Measurements from ENCODE around the gene TKT.

Gene TKT

GRCh38 chr3:53188720-53189119 lies 67.1 kb downstream of the TKT start:
- TF ChIP-seq CTCF (conservative IDR thresholded peaks at IDR 0.05), result no peak
- no peak overlapping the region for H3K27ac ChIP-seq

- TF ChIP-seq CTCF (conservative IDR thresholded peaks at IDR 0.05), result no peak
- no peak overlapping the region for H3K27ac ChIP-seq
These were observed 67.6 kb downstream of the TKT start for GRCh38 chr3:53188136-53188685.

GRCh38 chr3:53187430-53187829 lies 68.4 kb downstream of the TKT start:
- no peak overlapping the region for H3K27ac ChIP-seq
- no peak for TF ChIP-seq CTCF (conservative IDR thresholded peaks at IDR 0.05)

- no peak overlapping the region for H3K27ac ChIP-seq
- no peak for TF ChIP-seq CTCF (conservative IDR thresholded peaks at IDR 0.05)
These were observed 69.1 kb downstream of the TKT start for GRCh38 chr3:53186726-53187125.

- no peak for TF ChIP-seq CTCF (conservative IDR thresholded peaks at IDR 0.05)
- H3K27ac ChIP-seq, result no peak overlapping the region
These were observed 69.9 kb downstream of the TKT start for GRCh38 chr3:53185761-53186465.

- no peak overlapping the region for H3K27ac ChIP-seq
- no peak for TF ChIP-seq CTCF (conservative IDR thresholded peaks at IDR 0.05)
These were observed 71.1 kb downstream of the TKT start for GRCh38 chr3:53184701-53185100.

GRCh38 chr3:53183514-53183913 lies 72.3 kb downstream of the TKT start:
- TF ChIP-seq CTCF (conservative IDR thresholded peaks at IDR 0.05), result no peak
- no peak overlapping the region for H3K27ac ChIP-seq

All from VCaP (cell line).